Loucy (cell line): ENCODE data around the gene CTSF.

Source experiments
- H2AFZ ChIP-seq: fragments of 200-600 bp; sonication (generic); 2 replicates; pipeline ENCODE4 v1.6.0; 2016; ENCODE audit warnings: antibody characterized with exemption, mild to moderate bottlenecking, low read length, moderate library complexity
- H3F3A ChIP-seq: fragments of 200-600 bp; 2 replicates; pipeline ENCODE4 v1.6.0; 2016; ENCODE audit warnings: antibody characterized with exemption, low read depth, mild to moderate bottlenecking
- H3K27me3 ChIP-seq: fragments of 200-600 bp; sonication (generic); 2 replicates; pipeline ENCODE4 v1.6.1; 2014; ENCODE audit warnings: low read length, mild to moderate bottlenecking; ENCODE audit not compliant: insufficient read depth, poor library complexity, severe bottlenecking
- H3K36me3 ChIP-seq: fragments of 200-600 bp; sonication (generic); 2 replicates; pipeline ENCODE4 v1.6.1; 2016; ENCODE audit warnings: low read length; ENCODE audit not compliant: insufficient read depth
- H3K4me1 ChIP-seq: fragments of 200-600 bp; sonication (generic); 2 replicates; pipeline ENCODE4 v1.5.1; 2014; ENCODE audit warnings: low read length, mild to moderate bottlenecking; ENCODE audit not compliant: insufficient read depth, poor library complexity, severe bottlenecking
- H3K4me2 ChIP-seq: fragments of 200-600 bp; sonication (generic); 2 replicates; pipeline ENCODE4 v1.6.0; 2014; ENCODE audit warnings: antibody characterized with exemption, low read length, low read depth, mild to moderate bottlenecking; ENCODE audit not compliant: poor library complexity, severe bottlenecking
- H3K4me3 ChIP-seq: fragments of 200-600 bp; sonication (generic); 2 replicates; pipeline ENCODE4 v1.5.1; 2014; ENCODE audit warnings: low read length, mild to moderate bottlenecking, mixed read lengths; ENCODE audit not compliant: poor library complexity, severe bottlenecking
- H3K79me2 ChIP-seq: fragments of 200-600 bp; sonication (generic); 2 replicates; pipeline ENCODE4 v1.6.1; 2014; ENCODE audit warnings: low read length; ENCODE audit not compliant: insufficient read depth
- H3K9ac ChIP-seq: fragments of 200-600 bp; sonication (generic); 2 replicates; pipeline ENCODE4 v1.6.0; 2014; ENCODE audit warnings: mild to moderate bottlenecking, low read depth, low read length, moderate library complexity; ENCODE audit not compliant: poor library complexity, severe bottlenecking
- H3K9me2 ChIP-seq: fragments of 200-600 bp; sonication (generic); replicated peaks from 2 replicates; pipeline ENCODE4 v1.6.1; 2016; ENCODE audit warnings: low read depth, low read length, mixed read lengths
- H3K9me3 ChIP-seq: fragments of 200-600 bp; sonication (generic); 2 replicates; pipeline ENCODE4 v1.6.1; 2014; ENCODE audit warnings: mild to moderate bottlenecking, antibody characterized with exemption, low read length, low read depth; ENCODE audit not compliant: insufficient read depth
- H4K20me1 ChIP-seq: fragments of 200-600 bp; sonication (generic); 2 replicates; pipeline ENCODE4 v1.6.0; 2014; ENCODE audit warnings: antibody characterized with exemption, low read length, mild to moderate bottlenecking; ENCODE audit not compliant: insufficient read depth, poor library complexity, severe bottlenecking
- EZH2phosphoT487 ChIP-seq: fragments of 200-600 bp; IDR thresholded peaks from 2 replicates; pipeline ENCODE4 v1.6.1; 2018; ENCODE audit warnings: antibody characterized with exemption, mild to moderate bottlenecking, moderate library complexity, borderline replicate concordance
- TF ChIP-seq, protein P1 (sequence below): fragments of 200-600 bp; sonication (generic); conservative IDR thresholded peaks from 2 replicates; pipeline ENCODE4 v1.5.1; 2014; ENCODE audit warnings: mild to moderate bottlenecking, antibody characterized with exemption, low read length

Gene CTSF

DNA sequence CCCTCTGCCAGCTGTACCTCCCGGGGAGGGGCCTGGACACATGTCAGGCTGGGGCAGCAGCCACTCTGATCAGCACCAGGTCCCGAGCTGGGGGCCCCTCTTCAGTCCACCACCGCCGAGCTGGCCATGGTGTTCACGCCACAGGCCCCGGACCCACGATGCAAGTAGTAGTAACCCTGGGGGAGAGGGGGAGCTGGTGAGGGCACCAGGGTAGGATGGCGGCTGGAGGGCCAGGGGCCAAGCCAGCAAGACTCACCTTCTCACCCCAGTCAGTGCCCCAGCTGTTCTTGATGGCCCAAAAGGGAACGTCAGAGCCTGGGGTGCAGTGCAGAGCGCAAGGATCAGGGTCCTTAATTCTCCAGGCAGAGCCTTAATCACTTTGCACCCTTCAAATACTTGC lies 4.6 kb downstream of the CTSF start:
- no peaks in the 10 kb centered on the region for H4K20me1 ChIP-seq
- H3K9me3 ChIP-seq, result no peaks in the 10 kb centered on the region
- H3K4me3 ChIP-seq, result no peak overlapping the region
- no peak overlapping the region for H3K9ac ChIP-seq
- no peak overlapping the region for H2AFZ ChIP-seq
- peaks cover 2% of the 10 kb centered on the region for H3K4me1 ChIP-seq
- no peaks in the 10 kb centered on the region for H3K9me2 ChIP-seq
- no peaks in the 10 kb centered on the region for H3K27me3 ChIP-seq
- no peaks in the 10 kb centered on the region for H3F3A ChIP-seq
- H3K4me2 ChIP-seq, result no peak overlapping the region
- no peaks in the 10 kb centered on the region for H3K79me2 ChIP-seq
- H3K36me3 ChIP-seq, result no peaks in the 10 kb centered on the region
- TF ChIP-seq EZH2phosphoT487, result no peak
- TF ChIP-seq, protein P1, sequence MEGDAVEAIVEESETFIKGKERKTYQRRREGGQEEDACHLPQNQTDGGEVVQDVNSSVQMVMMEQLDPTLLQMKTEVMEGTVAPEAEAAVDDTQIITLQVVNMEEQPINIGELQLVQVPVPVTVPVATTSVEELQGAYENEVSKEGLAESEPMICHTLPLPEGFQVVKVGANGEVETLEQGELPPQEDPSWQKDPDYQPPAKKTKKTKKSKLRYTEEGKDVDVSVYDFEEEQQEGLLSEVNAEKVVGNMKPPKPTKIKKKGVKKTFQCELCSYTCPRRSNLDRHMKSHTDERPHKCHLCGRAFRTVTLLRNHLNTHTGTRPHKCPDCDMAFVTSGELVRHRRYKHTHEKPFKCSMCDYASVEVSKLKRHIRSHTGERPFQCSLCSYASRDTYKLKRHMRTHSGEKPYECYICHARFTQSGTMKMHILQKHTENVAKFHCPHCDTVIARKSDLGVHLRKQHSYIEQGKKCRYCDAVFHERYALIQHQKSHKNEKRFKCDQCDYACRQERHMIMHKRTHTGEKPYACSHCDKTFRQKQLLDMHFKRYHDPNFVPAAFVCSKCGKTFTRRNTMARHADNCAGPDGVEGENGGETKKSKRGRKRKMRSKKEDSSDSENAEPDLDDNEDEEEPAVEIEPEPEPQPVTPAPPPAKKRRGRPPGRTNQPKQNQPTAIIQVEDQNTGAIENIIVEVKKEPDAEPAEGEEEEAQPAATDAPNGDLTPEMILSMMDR, result no peak

DNA sequence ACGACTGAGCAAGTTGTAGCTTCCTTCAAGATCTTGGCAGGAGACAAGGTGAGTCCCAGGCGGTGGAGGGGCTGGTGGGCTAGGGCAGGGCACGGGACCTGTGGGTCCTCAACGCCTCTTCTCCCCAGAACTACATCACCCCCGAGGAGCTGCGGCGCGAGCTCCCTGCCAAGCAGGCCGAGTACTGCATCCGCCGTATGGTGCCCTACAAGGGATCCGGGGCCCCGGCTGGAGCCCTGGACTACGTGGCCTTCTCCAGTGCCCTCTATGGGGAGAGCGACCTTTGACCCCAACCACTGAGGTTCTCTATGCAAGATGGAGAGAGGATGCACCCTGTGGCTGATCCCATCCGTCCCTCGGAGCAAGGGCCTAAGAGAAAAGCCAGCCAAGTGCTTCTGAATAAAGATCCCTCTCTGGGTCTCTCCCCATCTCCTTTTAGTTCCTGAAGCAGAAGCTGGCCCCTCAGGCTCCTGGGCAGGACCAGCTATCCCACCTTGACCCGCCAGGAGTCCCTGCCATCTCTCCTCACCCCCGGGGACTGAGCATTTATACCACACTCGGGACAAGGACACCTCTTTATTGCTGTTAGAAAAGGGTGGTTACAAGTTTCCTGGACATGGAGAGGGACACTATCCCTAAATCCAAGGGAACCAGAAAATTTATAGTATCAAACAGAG lies 5.4 kb downstream of the CTSF start:
- TF ChIP-seq, protein P1, result no peak
- no peak for TF ChIP-seq EZH2phosphoT487
- H3K4me1 ChIP-seq, result no peaks in the 10 kb centered on the region
- no peaks in the 10 kb centered on the region for H3K27me3 ChIP-seq
- no peaks in the 10 kb centered on the region for H3K9me2 ChIP-seq
- H3K4me3 ChIP-seq, result no peak overlapping the region
- no peaks in the 10 kb centered on the region for H3K36me3 ChIP-seq
- H4K20me1 ChIP-seq, result no peaks in the 10 kb centered on the region
- H3K9me3 ChIP-seq, result no peaks in the 10 kb centered on the region
- H3K4me2 ChIP-seq, result no peak overlapping the region
- no peaks in the 10 kb centered on the region for H3F3A ChIP-seq
- H2AFZ ChIP-seq, result no peak overlapping the region
- H3K79me2 ChIP-seq, result no peaks in the 10 kb centered on the region
- H3K9ac ChIP-seq, result no peak overlapping the region

DNA sequence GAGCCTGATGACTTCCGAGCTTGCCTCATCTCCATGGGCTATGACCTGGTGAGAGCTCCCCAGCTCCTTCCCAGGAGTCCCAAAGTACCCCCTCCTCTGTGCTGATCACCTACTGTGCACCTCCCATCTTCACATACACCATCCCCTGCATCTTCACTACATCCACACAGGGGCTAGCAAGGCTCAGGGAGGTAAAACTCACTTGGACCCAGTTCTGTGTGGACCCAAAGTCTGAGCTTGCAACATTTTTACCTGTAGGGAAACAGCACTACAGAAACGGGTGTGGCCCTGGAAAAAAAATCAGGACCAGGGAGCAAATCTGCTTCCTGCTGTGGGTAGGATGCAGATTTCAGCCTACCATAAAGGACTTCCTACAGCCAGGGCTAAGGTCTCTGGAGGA lies 6.1 kb downstream of the CTSF start:
- Histone ChIP-seq H3K4me3 (no peak overlapping the region), H3K79me2 (no peaks in the 10 kb centered on the region), H3K27me3 (no peaks in the 10 kb centered on the region)

More for the DNA sequence above, 6.1 kb downstream of the CTSF start:
- no peak for TF ChIP-seq EZH2phosphoT487
- TF ChIP-seq, protein P1, result no peak
- no peaks in the 10 kb centered on the region for H3K9me3 ChIP-seq
- no peaks in the 10 kb centered on the region for H3K36me3 ChIP-seq
- H3K9ac ChIP-seq, result no peak overlapping the region
- H4K20me1 ChIP-seq, result no peaks in the 10 kb centered on the region
- H3K4me1 ChIP-seq, result no peaks in the 10 kb centered on the region
- no peaks in the 10 kb centered on the region for H3K9me2 ChIP-seq
- no peak overlapping the region for H3K4me2 ChIP-seq
- no peaks in the 10 kb centered on the region for H3F3A ChIP-seq
- H2AFZ ChIP-seq, result no peak overlapping the region
